ENCODE data around the gene TMEM97.

- TF ChIP-seq ZNF274 (IDR thresholded peaks at IDR 0.05; ENCODE audit: low read depth, low read length) (no peak), CBX3 (IDR thresholded peaks at IDR 0.05; ENCODE audit: low read depth) (no peak), POLR2AphosphoS5 (IDR thresholded peaks at IDR 0.05; ENCODE audit: low read depth, low read length) (no peak), EZH2phosphoT487 (IDR thresholded peaks at IDR 0.05; ENCODE audit: borderline replicate concordance) (no peak), CTCF (IDR thresholded peaks at IDR 0.05 in 2 of 3, conservative IDR thresholded peaks at IDR 0.05 in 1 of 3; ENCODE audit: borderline replicate concordance in 1 of 3, insufficient read depth in 1 of 3, low read depth in 2 of 3, low read length in 2 of 3) (peak in 1 of 3 experiments; percentile 20; a peak in 1 of 6 replicates), TCF7L2 (IDR thresholded peaks at IDR 0.05; ENCODE audit: borderline replicate concordance, extremely low read depth, insufficient read depth, insufficient read length) (no peak), POLR2A (IDR thresholded peaks at IDR 0.05; ENCODE audit: borderline replicate concordance, extremely low read depth, insufficient read depth, insufficient read length) (no peak), EZH2 (IDR thresholded peaks at IDR 0.05) (no peak)
Observed at GRCh38 chr17:28338056-28338768, 19.2 kb downstream of the TMEM97 start.
